ENCODE results near the gene SIPA1. TPM values are rescaled to one million over a fixed set of nuclear protein-coding genes. Genes with fewer than 3 reads are reported as not detected.

Gene SIPA1, protein sequence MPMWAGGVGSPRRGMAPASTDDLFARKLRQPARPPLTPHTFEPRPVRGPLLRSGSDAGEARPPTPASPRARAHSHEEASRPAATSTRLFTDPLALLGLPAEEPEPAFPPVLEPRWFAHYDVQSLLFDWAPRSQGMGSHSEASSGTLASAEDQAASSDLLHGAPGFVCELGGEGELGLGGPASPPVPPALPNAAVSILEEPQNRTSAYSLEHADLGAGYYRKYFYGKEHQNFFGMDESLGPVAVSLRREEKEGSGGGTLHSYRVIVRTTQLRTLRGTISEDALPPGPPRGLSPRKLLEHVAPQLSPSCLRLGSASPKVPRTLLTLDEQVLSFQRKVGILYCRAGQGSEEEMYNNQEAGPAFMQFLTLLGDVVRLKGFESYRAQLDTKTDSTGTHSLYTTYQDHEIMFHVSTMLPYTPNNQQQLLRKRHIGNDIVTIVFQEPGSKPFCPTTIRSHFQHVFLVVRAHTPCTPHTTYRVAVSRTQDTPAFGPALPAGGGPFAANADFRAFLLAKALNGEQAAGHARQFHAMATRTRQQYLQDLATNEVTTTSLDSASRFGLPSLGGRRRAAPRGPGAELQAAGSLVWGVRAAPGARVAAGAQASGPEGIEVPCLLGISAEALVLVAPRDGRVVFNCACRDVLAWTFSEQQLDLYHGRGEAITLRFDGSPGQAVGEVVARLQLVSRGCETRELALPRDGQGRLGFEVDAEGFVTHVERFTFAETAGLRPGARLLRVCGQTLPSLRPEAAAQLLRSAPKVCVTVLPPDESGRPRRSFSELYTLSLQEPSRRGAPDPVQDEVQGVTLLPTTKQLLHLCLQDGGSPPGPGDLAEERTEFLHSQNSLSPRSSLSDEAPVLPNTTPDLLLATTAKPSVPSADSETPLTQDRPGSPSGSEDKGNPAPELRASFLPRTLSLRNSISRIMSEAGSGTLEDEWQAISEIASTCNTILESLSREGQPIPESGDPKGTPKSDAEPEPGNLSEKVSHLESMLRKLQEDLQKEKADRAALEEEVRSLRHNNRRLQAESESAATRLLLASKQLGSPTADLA
- 12.7 to 20.7 TPM (median 19.3 TPM) in 5 replicates for total RNA-seq (2022; extraction: Qiagen RNA extraction)

DNA sequence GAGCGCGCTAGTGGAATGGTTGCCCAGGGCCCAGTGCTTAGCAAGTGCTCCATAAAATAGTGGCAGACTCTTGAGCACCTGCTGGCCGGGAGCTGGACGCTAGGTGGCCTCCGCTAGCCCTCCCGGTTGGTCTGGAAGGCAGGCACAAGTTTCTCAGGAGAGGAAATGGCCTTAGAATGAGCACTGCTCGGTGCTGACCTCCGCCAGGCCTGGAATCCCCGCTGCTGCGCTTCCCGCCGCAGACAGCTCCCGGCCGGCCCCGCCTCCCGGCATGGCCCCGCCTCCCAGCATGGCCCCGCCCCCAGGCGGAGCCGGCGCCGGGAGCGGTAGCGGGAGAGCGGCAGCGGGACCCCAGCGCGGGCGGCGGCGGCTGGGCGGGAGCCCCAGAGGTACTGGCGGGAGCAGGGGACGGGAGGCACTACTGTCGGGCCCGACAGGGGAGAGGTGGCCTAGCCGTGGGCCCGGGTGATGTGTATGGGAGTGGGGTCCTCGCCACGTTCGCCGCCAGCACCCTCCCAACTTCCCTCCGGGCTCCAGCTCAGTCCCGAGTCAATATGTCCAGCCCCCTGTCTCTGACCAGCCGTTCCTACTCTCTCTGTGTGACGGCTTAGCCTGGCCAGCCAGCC is at the start of gene SIPA1:
TSS of gene SIPA1 (plus strand) at position 308 of the 626 bp plus-strand sequence. CDS start 2,821 bp downstream, outside the sequence.

DNA sequence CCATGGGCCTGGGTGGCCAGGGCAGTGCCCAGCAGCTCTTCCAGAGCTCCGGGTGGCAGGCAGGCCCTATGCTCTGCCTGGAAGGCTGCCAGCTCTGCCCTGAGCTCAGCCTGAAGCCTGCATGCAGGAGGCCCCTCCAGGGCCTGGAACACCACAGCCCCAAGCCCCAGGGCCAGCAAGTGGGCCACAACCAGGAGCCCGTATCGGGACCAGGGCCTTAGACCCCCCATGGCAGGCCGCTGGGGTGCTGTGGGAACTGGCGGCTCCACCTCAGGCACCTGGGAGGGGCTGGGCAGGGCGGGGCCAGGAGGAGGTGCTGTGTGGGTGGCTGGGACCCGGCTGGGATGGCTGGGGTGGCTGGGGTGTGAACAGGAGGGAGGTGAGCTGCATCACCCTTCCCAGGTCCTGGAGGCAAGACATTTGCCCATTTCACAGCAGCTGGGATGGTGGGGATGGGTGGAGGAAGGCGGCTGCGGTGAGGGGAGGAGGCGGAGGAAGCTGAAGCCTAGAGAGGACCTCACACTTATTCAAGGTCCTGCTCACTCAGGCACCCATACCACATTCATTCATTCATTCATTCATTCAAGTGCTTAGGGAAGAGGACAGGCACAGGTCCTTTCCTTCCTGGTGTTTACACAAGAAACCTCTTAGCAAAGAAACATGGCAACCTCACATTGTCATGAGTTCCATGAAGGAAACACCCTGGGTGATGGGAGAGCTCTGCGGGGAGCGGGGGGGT is 42.2 kb upstream of the SIPA1 start, which contains the start of gene KCNK7:
TSS of gene KCNK7 (minus strand) at position 258 of the 739 bp plus-strand sequence. CDS start at position 230, 28 bp downstream.

DNA sequence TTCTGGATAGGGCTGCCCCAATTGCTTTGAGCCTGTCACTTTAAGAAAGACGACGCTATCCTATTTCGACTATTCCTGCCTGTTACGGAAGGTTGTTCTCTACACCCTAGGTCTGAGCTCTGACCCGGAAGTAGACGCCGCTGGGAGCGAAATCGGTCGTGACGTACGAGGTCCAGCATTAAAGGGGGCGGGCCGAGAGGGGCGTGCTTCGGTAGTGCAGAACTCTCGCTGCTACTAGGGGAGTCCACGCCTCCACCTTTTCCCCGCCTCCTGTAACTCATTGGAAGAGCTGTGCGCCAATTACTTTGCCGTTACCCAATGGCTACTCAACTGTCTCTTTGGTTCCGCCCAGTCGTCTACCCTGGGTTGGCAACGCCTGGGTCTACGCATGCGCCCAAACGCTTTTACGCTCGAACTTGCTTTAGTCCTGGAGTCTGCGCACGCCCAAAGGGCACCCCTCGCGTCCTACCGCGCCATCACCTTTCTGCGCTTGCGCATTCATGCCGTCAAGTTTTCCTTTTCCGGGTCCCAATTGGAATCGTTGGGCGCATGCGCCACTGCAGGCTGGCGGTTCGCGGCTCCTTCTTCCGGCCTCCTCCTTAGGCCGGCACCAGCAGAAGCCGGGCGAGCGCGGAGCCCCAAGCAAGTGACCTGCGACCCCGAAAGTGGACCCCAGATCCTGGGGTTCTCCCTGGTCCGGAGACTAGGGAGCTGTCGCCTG is 22.5 kb upstream of the SIPA1 start, which contains the start of gene PCNX3:
TSS of gene PCNX3 (plus strand) at position 548 of the 721 bp plus-strand sequence. CDS start 536 bp downstream, outside the sequence.

DNA sequence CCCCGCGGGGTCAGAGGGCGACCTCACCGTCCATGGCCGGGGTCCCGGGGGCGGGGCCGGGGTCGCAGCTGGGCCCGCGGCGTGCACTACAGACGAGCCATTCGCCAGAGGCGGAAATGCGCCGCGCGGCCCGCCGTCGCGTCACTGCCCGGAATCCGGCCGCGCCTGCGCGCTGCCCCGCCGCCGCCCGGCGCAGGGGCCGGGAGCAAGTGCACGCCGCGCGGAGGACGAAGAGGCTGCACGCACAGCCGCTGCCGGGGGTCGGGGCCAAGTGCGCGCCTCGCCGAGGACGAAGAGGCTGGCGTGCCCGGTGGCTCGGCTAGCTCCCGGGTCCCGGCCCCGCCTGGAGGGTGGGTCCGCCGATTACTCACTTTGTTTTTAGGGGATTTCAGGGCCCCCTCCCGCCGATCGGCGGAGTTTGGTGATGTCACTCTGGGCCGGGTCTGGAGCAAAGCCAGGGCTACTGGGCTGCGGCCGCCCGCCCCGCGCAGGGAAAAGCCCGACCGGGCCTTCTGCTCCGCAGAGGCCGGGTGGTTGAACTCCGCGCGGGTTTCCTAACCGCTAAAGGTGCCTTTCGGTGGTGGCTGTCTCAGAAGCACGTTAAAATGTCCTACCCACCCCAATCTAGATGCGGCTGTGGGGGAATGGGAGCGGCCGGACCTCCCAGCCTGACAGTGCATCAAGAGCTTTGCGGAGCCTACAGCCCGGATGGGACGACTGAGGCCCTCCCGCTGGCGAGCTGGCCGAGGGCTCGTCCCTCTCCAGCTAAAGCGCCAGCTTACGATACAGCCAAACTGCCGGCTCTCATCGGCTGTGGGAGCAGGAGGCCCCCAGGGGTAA is 25.1 kb downstream of the SIPA1 start, which contains the start of gene RELA:
TSS of gene RELA (minus strand) at position 118 of the 840 bp plus-strand sequence. CDS start at position 34, 84 bp downstream.

Other genes with a start within 250 kb of the SIPA1 start
- 158 to 313 TPM (median 227 TPM) in 5 replicates for gene NEAT1, start 215.3 kb upstream of the SIPA1 start, total RNA-seq (2022; extraction: Qiagen RNA extraction)
- gene MALAT1, start 139.1 kb upstream of the SIPA1 start, total RNA-seq (2022; extraction: Qiagen RNA extraction) = 45.7 to 97.4 TPM (median 58.6 TPM) in 5 replicates
- gene SCYL1, start 113.0 kb upstream of the SIPA1 start, total RNA-seq (2022; extraction: Qiagen RNA extraction) = 44.7 to 67.1 TPM (median 63.3 TPM) in 5 replicates
- gene LTBP3, start 79.7 kb upstream of the SIPA1 start, total RNA-seq (2022; extraction: Qiagen RNA extraction) = 93.6 to 147 TPM (median 130 TPM) in 5 replicates
- 73.5 to 87.2 TPM (median 82.1 TPM) in 5 replicates for gene ZNRD2, start 67.6 kb upstream of the SIPA1 start, total RNA-seq (2022; extraction: Qiagen RNA extraction)
- gene FAM89B, start 65.6 kb upstream of the SIPA1 start, total RNA-seq (2022; extraction: Qiagen RNA extraction) = 25.3 to 58.9 TPM (median 51.7 TPM) in 5 replicates
- 29.8 to 47.7 TPM (median 43.6 TPM) in 5 replicates for gene EHBP1L1, start 62.0 kb upstream of the SIPA1 start, total RNA-seq (2022; extraction: Qiagen RNA extraction)
- 0.29 to 1.0 TPM (median 0.76 TPM) in 4 of 5 replicates, not detected in the other for gene KCNK7, start 42.3 kb upstream of the SIPA1 start, total RNA-seq (2022; extraction: Qiagen RNA extraction)
- gene MAP3K11, start 23.9 kb upstream of the SIPA1 start, total RNA-seq (2022; extraction: Qiagen RNA extraction) = 41.9 to 53.5 TPM (median 53.1 TPM) in 5 replicates
- gene PCNX3, start 22.3 kb upstream of the SIPA1 start, total RNA-seq (2022; extraction: Qiagen RNA extraction) = 25.5 to 41.3 TPM (median 38.9 TPM) in 5 replicates
- 64.8 to 82.6 TPM (median 79.5 TPM) in 5 replicates for gene RELA, start 24.8 kb downstream of the SIPA1 start, total RNA-seq (2022; extraction: Qiagen RNA extraction)
- gene KAT5, start 74.2 kb downstream of the SIPA1 start, total RNA-seq (2022; extraction: Qiagen RNA extraction) = 42.0 to 56.6 TPM (median 51.7 TPM) in 5 replicates
- gene RNASEH2C, start 82.7 kb downstream of the SIPA1 start, total RNA-seq (2022; extraction: Qiagen RNA extraction) = 29.7 to 54.1 TPM (median 51.4 TPM) in 5 replicates
- gene AP5B1, start 142.9 kb downstream of the SIPA1 start, total RNA-seq (2022; extraction: Qiagen RNA extraction) = 7.6 to 13.5 TPM (median 11.9 TPM) in 5 replicates
- 0.02 to 0.09 TPM (median 0.07 TPM) in 3 of 5 replicates, not detected in the others for gene OVOL1, start 149.0 kb downstream of the SIPA1 start, total RNA-seq (2022; extraction: Qiagen RNA extraction)
- gene SNX32, start 195.9 kb downstream of the SIPA1 start, total RNA-seq (2022; extraction: Qiagen RNA extraction) = 0.06 to 0.27 TPM (median 0.08 TPM) in 3 of 5 replicates, not detected in the others
- 1,930 to 2,323 TPM (median 2,279 TPM) in 5 replicates for gene CFL1, start 220.1 kb downstream of the SIPA1 start, total RNA-seq (2022; extraction: Qiagen RNA extraction)
- gene MUS81, start 222.3 kb downstream of the SIPA1 start, total RNA-seq (2022; extraction: Qiagen RNA extraction) = 25.2 to 36.4 TPM (median 34.5 TPM) in 5 replicates
- 0.77 to 1.4 TPM (median 1.2 TPM) in 5 replicates for gene EFEMP2, start 234.7 kb downstream of the SIPA1 start, total RNA-seq (2022; extraction: Qiagen RNA extraction)
- gene CTSW, start 241.7 kb downstream of the SIPA1 start, total RNA-seq (2022; extraction: Qiagen RNA extraction) = 0.06 to 0.16 TPM in 2 of 5 replicates, not detected in the others